GM12865 (cell line): ENCODE results near the gene CD302.
"Not testable (repeated sequence)": the region's sequence is repeated elsewhere in the genome, so short reads cannot be mapped to it uniquely, and the experiment has no call there.

Experiments used
- DNase-seq: peaks from one replicate; pipeline ENCODE4 v3.0.0; 2010; ENCODE audit warnings: low read depth
- H3K4me3 ChIP-seq: 2 replicates; pipeline ENCODE4 v1.5.1; 2011; ENCODE audit warnings: mild to moderate bottlenecking, low read depth, low read length, control low read depth
- TF ChIP-seq, protein P1 (sequence below): IDR thresholded peaks from 2 replicates; pipeline ENCODE4 v1.5.1; 2011; ENCODE audit warnings: low read length, control low read depth, low read depth, inconsistent platforms; ENCODE audit not compliant: insufficient read depth; ENCODE audit errors: missing control alignments

The CD302 gene

DNA sequence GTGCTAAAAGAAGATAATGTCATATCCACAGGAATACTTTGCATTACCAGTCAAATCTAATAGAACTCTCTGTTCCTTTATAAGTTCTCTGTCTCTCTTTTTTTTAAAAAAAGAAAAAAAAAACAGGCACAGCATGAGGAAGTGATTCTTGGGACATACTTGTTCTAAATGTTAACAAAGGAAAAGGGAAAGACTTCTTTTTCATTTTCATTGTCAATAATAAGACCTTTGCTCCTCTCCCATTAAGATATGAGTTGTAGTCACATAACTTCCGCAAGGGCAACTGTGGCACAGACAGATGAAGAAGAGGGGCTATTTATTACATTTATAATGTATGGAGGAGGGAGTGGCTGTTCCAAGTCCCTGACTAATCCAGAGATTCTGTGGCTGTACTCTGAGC, 4.7 kb downstream of the CD302 start:
- TF ChIP-seq, protein P1, sequence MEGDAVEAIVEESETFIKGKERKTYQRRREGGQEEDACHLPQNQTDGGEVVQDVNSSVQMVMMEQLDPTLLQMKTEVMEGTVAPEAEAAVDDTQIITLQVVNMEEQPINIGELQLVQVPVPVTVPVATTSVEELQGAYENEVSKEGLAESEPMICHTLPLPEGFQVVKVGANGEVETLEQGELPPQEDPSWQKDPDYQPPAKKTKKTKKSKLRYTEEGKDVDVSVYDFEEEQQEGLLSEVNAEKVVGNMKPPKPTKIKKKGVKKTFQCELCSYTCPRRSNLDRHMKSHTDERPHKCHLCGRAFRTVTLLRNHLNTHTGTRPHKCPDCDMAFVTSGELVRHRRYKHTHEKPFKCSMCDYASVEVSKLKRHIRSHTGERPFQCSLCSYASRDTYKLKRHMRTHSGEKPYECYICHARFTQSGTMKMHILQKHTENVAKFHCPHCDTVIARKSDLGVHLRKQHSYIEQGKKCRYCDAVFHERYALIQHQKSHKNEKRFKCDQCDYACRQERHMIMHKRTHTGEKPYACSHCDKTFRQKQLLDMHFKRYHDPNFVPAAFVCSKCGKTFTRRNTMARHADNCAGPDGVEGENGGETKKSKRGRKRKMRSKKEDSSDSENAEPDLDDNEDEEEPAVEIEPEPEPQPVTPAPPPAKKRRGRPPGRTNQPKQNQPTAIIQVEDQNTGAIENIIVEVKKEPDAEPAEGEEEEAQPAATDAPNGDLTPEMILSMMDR: no peak
- no peak overlapping the region for H3K4me3 ChIP-seq
- no peak for DNase-seq

DNA sequence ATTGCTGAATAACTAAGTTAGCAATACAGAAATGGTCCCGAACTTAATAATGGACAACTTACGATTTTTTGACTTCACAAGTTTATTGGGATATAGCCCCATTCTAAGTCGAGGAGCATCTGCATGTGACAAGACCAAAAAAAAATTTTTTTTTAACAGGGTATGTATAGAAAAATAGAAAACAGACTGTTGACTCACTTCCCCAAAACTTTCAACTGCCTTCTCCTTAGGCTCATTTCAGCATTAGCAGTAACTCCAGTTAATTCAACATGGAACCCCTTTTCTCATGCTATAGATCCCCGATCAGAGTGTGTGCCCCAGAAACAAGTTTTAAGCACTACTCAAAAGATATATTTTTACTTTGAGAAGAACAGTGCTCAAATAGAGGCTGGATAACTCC, 5.4 kb downstream of the CD302 start:
- H3K4me3 ChIP-seq: no peak overlapping the region
- TF ChIP-seq, protein P1: no peak
- no peak for DNase-seq

DNA sequence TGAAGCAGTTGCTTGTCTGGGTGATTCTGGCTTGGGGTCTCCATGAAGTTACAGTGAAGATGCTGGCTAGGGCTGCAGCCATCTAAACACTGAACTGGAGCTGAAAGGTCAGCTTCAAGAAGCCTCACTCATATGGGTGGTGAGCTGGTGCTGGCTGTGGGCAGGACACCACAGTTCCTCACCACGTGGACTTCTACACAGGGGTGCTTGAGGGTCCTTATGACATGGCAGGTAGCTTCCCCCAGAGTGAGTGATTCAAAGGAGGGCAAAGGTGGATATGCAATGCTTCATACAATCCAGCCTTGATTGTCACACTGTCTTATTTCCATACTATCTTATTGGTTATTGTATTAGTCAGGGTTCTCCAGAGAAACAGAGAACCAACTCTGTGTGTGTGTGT, 6.0 kb downstream of the CD302 start:
- H3K4me3 ChIP-seq: no peak overlapping the region
- TF ChIP-seq, protein P1: no peak
- no peak for DNase-seq

DNA sequence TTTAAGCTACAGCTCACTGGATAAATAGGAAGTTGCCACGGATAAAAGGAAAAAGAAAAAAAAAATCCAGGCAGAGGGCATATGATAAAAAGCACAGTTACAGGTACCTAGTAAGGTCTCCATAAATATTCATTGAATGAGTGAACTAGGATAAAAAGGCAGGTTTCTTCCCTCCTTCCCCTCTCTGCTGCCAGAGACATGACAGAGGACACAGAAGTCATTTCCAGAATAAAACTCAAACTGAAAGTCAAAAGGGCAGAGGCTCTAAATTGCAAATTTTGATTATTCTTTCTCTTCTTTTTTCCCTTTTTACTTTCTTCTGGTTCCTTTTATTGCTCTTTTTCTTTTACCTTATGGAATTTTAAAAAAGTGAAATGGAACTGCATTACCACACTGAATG, 7.7 kb downstream of the CD302 start:
- DNase-seq: no peak
- H3K4me3 ChIP-seq: no peak overlapping the region
- TF ChIP-seq, protein P1: no peak

DNA sequence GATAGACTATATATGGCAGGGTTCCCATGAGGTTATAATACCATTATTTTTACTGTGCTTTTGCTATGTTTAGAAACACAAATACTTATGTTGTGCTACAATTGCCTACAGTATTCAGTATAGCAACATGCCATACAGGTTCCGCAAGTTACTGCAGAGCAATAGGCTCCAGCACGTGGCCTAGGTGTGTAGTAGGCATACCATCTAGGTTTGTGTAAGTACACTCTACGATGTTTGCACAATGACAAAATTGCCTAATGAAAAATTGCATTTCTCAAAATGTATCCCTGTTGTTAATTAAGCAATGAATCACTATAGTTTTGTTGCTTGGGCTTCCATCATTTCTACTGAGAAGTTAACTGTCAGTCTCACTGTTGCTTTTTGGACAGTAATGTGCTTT, 9.8 kb downstream of the CD302 start:
- no peak for DNase-seq
- TF ChIP-seq, protein P1: no peak
- H3K4me3 ChIP-seq: no peak overlapping the region

DNA sequence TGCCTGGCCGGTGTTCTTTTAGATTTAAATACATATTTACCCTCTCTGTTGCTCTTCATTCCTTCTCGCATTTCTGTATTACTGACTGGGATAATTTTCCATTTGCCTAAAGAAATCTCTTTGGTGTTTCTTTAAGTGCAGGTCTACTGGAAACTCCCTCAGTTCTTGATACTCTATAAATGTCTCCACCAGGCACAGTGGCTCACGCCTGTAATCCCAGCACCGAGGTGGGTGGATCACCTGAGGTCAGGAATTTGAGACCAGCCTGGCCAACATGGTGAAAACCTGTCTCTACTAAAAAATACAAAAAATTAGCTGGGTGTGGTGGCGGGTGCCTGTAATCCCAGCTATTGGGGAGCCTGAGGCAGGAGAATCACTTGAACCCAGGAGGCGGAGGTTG, 10.4 kb downstream of the CD302 start:
- H3K4me3 ChIP-seq, DNase-seq: not testable (repeated sequence)

DNA sequence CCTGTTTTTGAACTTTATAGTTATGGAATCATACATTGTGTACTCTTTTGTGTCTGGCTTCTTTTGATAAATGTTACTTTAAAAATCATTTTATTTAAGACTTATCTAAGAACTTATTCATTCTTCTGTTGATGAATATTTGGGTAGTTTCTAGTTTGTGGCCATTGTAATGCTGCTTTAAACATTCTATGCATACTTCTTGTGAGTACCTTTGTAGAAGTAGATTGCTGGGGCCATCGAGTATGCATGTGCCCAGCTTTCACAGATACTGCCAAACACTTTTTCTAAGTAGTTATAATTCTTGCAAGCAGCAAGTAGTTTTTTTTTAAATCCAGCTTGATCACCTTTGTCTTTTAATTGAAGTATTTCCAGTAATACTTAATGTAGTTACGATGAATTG, 11.1 kb downstream of the CD302 start:
- no peak overlapping the region for H3K4me3 ChIP-seq
- DNase-seq: no peak
- TF ChIP-seq, protein P1: no peak

DNA sequence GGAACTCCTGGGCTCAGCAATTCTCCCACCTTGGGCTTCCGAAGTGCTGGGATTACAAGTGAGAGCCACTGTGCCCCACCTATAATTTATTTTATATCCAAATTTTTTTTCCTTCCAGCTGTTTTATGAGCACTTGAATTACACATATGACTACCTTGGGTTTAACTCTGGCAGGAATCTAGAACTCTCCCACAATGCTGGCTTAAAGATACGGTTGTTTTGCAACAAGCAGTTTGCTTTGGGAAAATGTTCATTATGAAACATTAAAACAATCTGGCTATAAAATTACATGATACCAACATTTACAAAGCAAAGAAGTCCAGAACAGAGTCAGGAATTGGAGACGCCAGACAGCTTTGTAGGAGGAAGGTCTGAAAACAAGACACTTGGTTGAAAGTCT, 12.8 kb downstream of the CD302 start:
- H3K4me3 ChIP-seq: no peak overlapping the region
- TF ChIP-seq, protein P1: no peak
- DNase-seq: no peak

DNA sequence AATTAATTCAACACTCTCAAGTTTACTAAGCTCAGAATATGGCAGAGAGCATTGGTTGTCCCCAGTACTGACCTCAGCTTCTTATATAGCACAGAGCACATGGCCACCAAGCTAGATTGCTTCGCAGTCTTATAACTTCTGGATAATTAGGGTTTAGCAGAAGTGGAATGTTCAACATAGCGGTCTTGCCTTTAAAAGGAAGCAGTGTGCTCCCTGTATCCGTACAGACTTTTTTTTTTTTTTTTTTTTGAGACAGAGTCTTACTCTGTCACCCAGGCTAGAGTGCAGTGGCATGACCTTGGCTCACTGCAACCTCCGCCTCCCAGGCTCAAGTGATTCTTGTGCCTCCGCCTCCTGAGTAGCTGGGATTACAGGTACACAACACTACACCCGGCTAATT, 13.3 kb downstream of the CD302 start:
- DNase-seq, H3K4me3 ChIP-seq: not testable (repeated sequence)
